Measurements from ENCODE around the gene GNL1. TPM values are rescaled to one million over a fixed set of nuclear protein-coding genes. Genes with fewer than 3 reads are reported as not detected.

Gene GNL1
- total RNA-seq, 6 experiments from 2014 or later: 5.1 to 25.6 (median 19.8) TPM

- H3K27ac ChIP-seq: peak overlapping the region; percentile 83 to 92 (median 89)
- no peaks in the 10 kb centered on the region for H3K9me3 ChIP-seq
- H3K27me3 ChIP-seq: no peaks in the 10 kb centered on the region
- TF ChIP-seq CTCF (IDR thresholded peaks at IDR 0.05): no peak
- TF ChIP-seq POLR2A (IDR thresholded peaks at IDR 0.05): no peak
- DNase-seq (no peak), ATAC-seq (no peak)
- intact Hi-C loops (cut with DNase I): no loop called here
- peak overlapping the region; percentile 77 to 94 (median 85) for H3K4me3 ChIP-seq
- WGBS (ENCODE audit: insufficient coverage, low coverage, low lambda C conversion rate, missing lambda C conversion rate): 0% methylated on average over 8 of the region's 8 CpGs
- H3K4me1 ChIP-seq: peaks cover 0 to 30% (median 11%) of the 10 kb centered on the region in 4 donors
- peaks cover 0 to under 1% (median under 1%) of the 10 kb centered on the region in 4 donors for H3K36me3 ChIP-seq
Measured at GRCh38 chr6:30571762-30572082, 15.4 kb upstream of the GNL1 start.

DNA sequence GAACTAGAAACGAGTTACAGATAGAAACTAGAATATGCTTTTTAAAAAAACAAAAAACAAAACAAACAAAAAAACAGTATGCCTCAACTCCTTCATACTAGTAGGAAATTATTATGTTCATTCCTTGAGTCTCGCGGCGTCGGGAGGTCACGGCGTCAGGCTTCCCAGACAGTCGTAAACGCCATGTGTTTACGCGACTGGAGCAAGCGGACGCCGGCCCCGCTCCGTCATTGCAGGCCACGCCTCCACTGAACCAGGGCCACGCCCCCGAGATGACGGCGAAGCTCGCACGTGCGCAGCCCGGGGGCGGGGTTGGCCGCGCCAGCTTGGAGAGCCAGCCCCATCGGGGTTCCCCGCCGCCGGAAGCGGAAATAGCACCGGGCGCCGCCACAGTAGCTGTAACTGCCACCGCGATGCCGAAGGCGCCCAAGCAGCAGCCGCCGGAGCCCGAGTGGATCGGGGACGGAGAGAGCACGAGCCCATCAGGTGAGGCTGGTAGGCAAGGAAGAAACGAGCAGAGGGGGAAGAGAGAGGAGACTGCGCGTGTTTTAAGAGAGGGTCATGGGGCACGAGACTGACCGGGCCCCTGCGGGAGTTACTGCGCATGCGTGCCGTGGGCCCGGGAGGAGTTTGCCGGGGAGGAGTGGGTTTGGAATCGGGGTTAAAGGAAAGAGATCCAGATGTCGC, 14.9 kb upstream of the GNL1 start, which contains the start of gene ABCF1:
Gene ABCF1 (plus strand): TSS at position 368 of the 687 bp plus-strand sequence. CDS start 46 bp downstream, at position 414.
- Histone ChIP-seq H3K4me1 (peaks cover 0 to 33% (median 12%) of the 10 kb centered on the region in 4 donors), H3K27ac (peak within 1 kb of the TSS; percentile 83 to 92 (median 89)), H3K4me3 (peak within 1 kb of the TSS; percentile 77 to 94 (median 85)), H3K27me3 (no peaks in the 10 kb centered on the region), H3K9me3 (no peaks in the 10 kb centered on the region), H3K36me3 (no peaks in the 10 kb centered on the region)
- ATAC-seq: peak; percentile 98 to 99 (median 98)
- peak; percentile 99 to 100 (median 99) for DNase-seq
- under 1% methylated on average over 41 of the region's 59 CpGs for WGBS (ENCODE audit: insufficient coverage, low coverage, low lambda C conversion rate, missing lambda C conversion rate)
- TF ChIP-seq CTCF (IDR thresholded peaks at IDR 0.05) (no peak), POLR2A (IDR thresholded peaks at IDR 0.05) (peak; percentile 69)
- intact Hi-C loops (cut with DNase I): no loop called here

GRCh38 chr6:30570740-30571074, 14.4 kb upstream of the GNL1 start:
- no peak for TF ChIP-seq POLR2A (IDR thresholded peaks at IDR 0.05)
- TF ChIP-seq CTCF (IDR thresholded peaks at IDR 0.05): no peak
- peak in 2 of 3 donors; percentile 56 to 60 for DNase-seq
- ATAC-seq: peak; percentile 28 to 47 (median 35)
- Histone ChIP-seq H3K4me1 (peaks cover 0 to 37% (median 15%) of the 10 kb centered on the region in 4 donors), H3K9me3 (no peaks in the 10 kb centered on the region), H3K27me3 (no peaks in the 10 kb centered on the region), H3K4me3 (peak overlapping the region; percentile 77 to 94 (median 85)), H3K36me3 (no peaks in the 10 kb centered on the region), H3K27ac (peak overlapping the region; percentile 83 to 92 (median 89))
- WGBS (ENCODE audit: insufficient coverage, low coverage, low lambda C conversion rate, missing lambda C conversion rate): 0% methylated on average over 18 of the region's 18 CpGs
- intact Hi-C loops (cut with DNase I): no loop called here

DNA sequence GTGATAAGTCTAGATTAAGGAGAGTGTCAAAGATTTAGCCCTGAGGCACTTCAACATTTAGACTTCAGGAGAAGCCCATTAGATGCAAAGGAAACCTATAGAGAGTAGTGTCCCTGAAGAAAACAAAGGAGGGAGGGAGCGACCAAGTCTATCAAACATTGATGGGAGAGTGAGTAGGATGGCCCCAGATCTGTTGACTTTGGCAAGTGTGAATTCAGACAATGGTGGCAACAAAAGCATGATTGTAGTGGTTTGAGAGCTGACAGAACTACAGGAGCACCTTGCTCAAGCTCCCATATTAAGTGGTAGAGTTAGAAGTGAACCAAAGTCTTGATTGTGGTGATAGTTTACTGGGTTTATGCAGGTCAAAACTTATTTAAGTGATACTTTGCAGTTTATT, 14.0 kb upstream of the GNL1 start:
- no peaks in the 10 kb centered on the region for H3K9me3 ChIP-seq
- H3K4me1 ChIP-seq: peaks cover 0 to 41% (median 17%) of the 10 kb centered on the region in 4 donors
- no peaks in the 10 kb centered on the region for H3K36me3 ChIP-seq
- H3K27me3 ChIP-seq: no peaks in the 10 kb centered on the region
- 50% methylated on average over 1 of the region's 1 CpG for WGBS (ENCODE audit: insufficient coverage, low coverage, low lambda C conversion rate, missing lambda C conversion rate)
- intact Hi-C loops (cut with DNase I): no loop called here
- H3K4me3 ChIP-seq: peak overlapping the region in 2 of 3 donors; percentile 77 to 94
- peak overlapping the region in 2 of 3 donors; percentile 89 to 92 for H3K27ac ChIP-seq
- DNase-seq (no peak), ATAC-seq (no peak)
- no peak for TF ChIP-seq CTCF (IDR thresholded peaks at IDR 0.05)
- no peak for TF ChIP-seq POLR2A (IDR thresholded peaks at IDR 0.05)
